WTC11 (cell line): ENCODE measurements around the gene TNPO1. TPM values are rescaled to one million over a fixed set of nuclear protein-coding genes. Genes with fewer than 3 reads are reported as not detected.
"Not testable (repeated sequence)": the region's sequence is repeated elsewhere in the genome, so short reads cannot be mapped to it uniquely, and the experiment has no call there.

ENCODE experiments used
- ATAC-seq: fragments of 200-7000 bp; cut with Tn5 transposase; 2 replicates; pipeline ENCODE4 v1.10.0; 2021; ENCODE audit warnings: mild to moderate bottlenecking, moderate library complexity
- CTCF ChIA-PET: fragments of 300-600 bp; sonication (Branson Sonifier 250); formaldehyde crosslinking; loops from one replicate; lab custom pipeline; 2021; ENCODE audit warnings: antibody characterized with exemption; lab: Charles Lee
- POLR2A ChIA-PET: fragments of 350-600 bp; sonication (Branson Sonifier 250); formaldehyde crosslinking; loops from one replicate; lab custom pipeline; 2021; ENCODE audit warnings: antibody characterized with exemption; lab: Charles Lee
- DNase-seq: peaks from one replicate; pipeline ENCODE4 v3.0.0; 2021; ENCODE audit warnings: low spot score
- H3K27ac Mint-ChIP-seq: 2 replicates; pipeline ENCODE4 v1.8.0; 2021; ENCODE audit warnings: mixed read lengths
- H3K27me3 Mint-ChIP-seq: 2 replicates; pipeline ENCODE4 v1.8.0; 2021; ENCODE audit warnings: low read depth, mild to moderate bottlenecking, moderate library complexity, mixed read lengths
- H3K36me3 Mint-ChIP-seq: 2 replicates; pipeline ENCODE4 v1.8.0; 2021; ENCODE audit warnings: mixed read lengths
- H3K4me1 Mint-ChIP-seq: 2 replicates; pipeline ENCODE4 v1.8.0; 2022; ENCODE audit warnings: mixed read lengths
- H3K4me3 Mint-ChIP-seq: 2 replicates; pipeline ENCODE4 v1.8.0; 2021; ENCODE audit warnings: mild to moderate bottlenecking, moderate library complexity, mixed read lengths
- H3K9me3 Mint-ChIP-seq: 2 replicates; pipeline ENCODE4 v1.8.0; 2021; ENCODE audit warnings: mixed read lengths
- AR ChIP-seq: fragments of 250-450 bp; sonication (Bioruptor Pico); IDR thresholded peaks from 2 replicates; pipeline ENCODE4 v1.9.0; 2021; ENCODE audit warnings: mild to moderate bottlenecking
- ATF1 ChIP-seq: sonication (generic); formaldehyde crosslinking; IDR thresholded peaks from 2 replicates; pipeline ENCODE4 v1.8.1; 2023; ENCODE audit warnings: mild to moderate bottlenecking, moderate library complexity, missing genetic modification reagents
- ATF6 ChIP-seq: sonication (generic); formaldehyde crosslinking; IDR thresholded peaks from 2 replicates; pipeline ENCODE4 v1.8.1; 2023; ENCODE audit warnings: mild to moderate bottlenecking, missing genetic modification reagents
- CBFB ChIP-seq: sonication (generic); formaldehyde crosslinking; IDR thresholded peaks from 2 replicates; pipeline ENCODE4 v1.8.1; 2022; ENCODE audit warnings: mild to moderate bottlenecking, low read depth, missing genetic modification reagents
- CREB1 ChIP-seq: sonication (generic); formaldehyde crosslinking; IDR thresholded peaks from 2 replicates; pipeline ENCODE4 v1.8.0; 2023; ENCODE audit warnings: mild to moderate bottlenecking, missing genetic modification reagents
- ELF4 ChIP-seq: sonication (generic); formaldehyde crosslinking; IDR thresholded peaks from 2 replicates; pipeline ENCODE4 v1.8.1; 2022; ENCODE audit warnings: low read depth, mild to moderate bottlenecking, moderate library complexity, missing genetic modification reagents
- ESRRA ChIP-seq: sonication (generic); formaldehyde crosslinking; IDR thresholded peaks from 2 replicates; pipeline ENCODE4 v1.8.1; 2022; ENCODE audit warnings: mild to moderate bottlenecking, missing genetic modification reagents, borderline replicate concordance
- FOXK1 ChIP-seq: sonication (generic); formaldehyde crosslinking; IDR thresholded peaks from 2 replicates; pipeline ENCODE4 v1.8.0; 2022; ENCODE audit warnings: mild to moderate bottlenecking, moderate library complexity, missing genetic modification reagents
- IRF1 ChIP-seq: sonication (generic); formaldehyde crosslinking; IDR thresholded peaks from 2 replicates; pipeline ENCODE4 v1.8.0; 2023; ENCODE audit warnings: missing genetic modification reagents
- JUN ChIP-seq: sonication (generic); formaldehyde crosslinking; IDR thresholded peaks from 2 replicates; pipeline ENCODE4 v1.8.0; 2023; ENCODE audit warnings: mild to moderate bottlenecking, missing genetic modification reagents
- NR1H2 ChIP-seq: sonication (generic); formaldehyde crosslinking; IDR thresholded peaks from 2 replicates; pipeline ENCODE4 v1.9.0; 2021; ENCODE audit warnings: mild to moderate bottlenecking, moderate library complexity, missing genetic modification reagents
- NR2C2 ChIP-seq: sonication (generic); formaldehyde crosslinking; IDR thresholded peaks from 2 replicates; pipeline ENCODE4 v1.8.0; 2022; ENCODE audit warnings: mild to moderate bottlenecking, missing genetic modification reagents
- PRRX2 ChIP-seq: fragments of 250-450 bp; sonication (Bioruptor Pico); IDR thresholded peaks from 2 replicates; pipeline ENCODE4 v1.8.0; 2021; ENCODE audit warnings: mild to moderate bottlenecking
- SOX15 ChIP-seq: fragments of 250-450 bp; sonication (Bioruptor Pico); IDR thresholded peaks from 2 replicates; pipeline ENCODE4 v1.9.0; 2021; ENCODE audit warnings: mild to moderate bottlenecking
- STAT6 ChIP-seq: sonication (generic); formaldehyde crosslinking; conservative IDR thresholded peaks from 2 replicates; pipeline ENCODE4 v1.8.1; 2023; ENCODE audit warnings: mild to moderate bottlenecking, low read depth, missing genetic modification reagents, moderate library complexity
- ZMAT4 ChIP-seq: fragments of 250-450 bp; sonication (Bioruptor Pico); IDR thresholded peaks from 2 replicates; pipeline ENCODE4 v1.9.0; 2021; ENCODE audit warnings: mild to moderate bottlenecking
- ZNF121 ChIP-seq: sonication (generic); formaldehyde crosslinking; IDR thresholded peaks from 2 replicates; pipeline ENCODE4 v1.8.0; 2023; ENCODE audit warnings: missing genetic modification reagents
- ZNF317 ChIP-seq: sonication (generic); formaldehyde crosslinking; IDR thresholded peaks from 2 replicates; pipeline ENCODE4 v1.8.1; 2023; ENCODE audit warnings: low read depth, mild to moderate bottlenecking, moderate library complexity, missing genetic modification reagents, borderline replicate concordance
- ZNF425 ChIP-seq: fragments of 250-450 bp; sonication (Bioruptor Pico); conservative IDR thresholded peaks from 2 replicates; pipeline ENCODE4 v1.9.0; 2021; ENCODE audit warnings: mild to moderate bottlenecking
- total RNA-seq: library from RNA; stranded (reverse); gene quantifications from 3 replicates; pipeline ENCODE4 v1.2.3, GENCODE V29; 2021

Gene TNPO1
- total RNA-seq, 1 experiment from 2014 or later: 150 TPM

- POLR2A ChIA-PET: no interaction called here
- H3K4me3 Mint-ChIP-seq: no peak overlapping the region
- ATAC-seq (no peak), DNase-seq (no peak)
- CTCF ChIA-PET: no interaction called here
- H3K27me3 Mint-ChIP-seq: no peaks in the 10 kb centered on the region
- H3K4me1 Mint-ChIP-seq: peaks cover 18% of the 10 kb centered on the region
- H3K36me3 Mint-ChIP-seq: no peaks in the 10 kb centered on the region
- no peaks in the 10 kb centered on the region for H3K9me3 Mint-ChIP-seq
- no peak for TF ChIP-seq ZNF425 (CRISPR knock-in tag)
- no peak for TF ChIP-seq CREB1
- TF ChIP-seq FOXK1 (CRISPR knock-in tag): no peak
- TF ChIP-seq STAT6 (CRISPR knock-in tag): no peak
- TF ChIP-seq ZNF317 (CRISPR knock-in tag): no peak
- TF ChIP-seq CBFB (CRISPR knock-in tag): no peak
- no peak for TF ChIP-seq SOX15 (CRISPR knock-in tag)
- no peak for TF ChIP-seq NR1H2 (CRISPR knock-in tag)
- no peak for TF ChIP-seq ELF4
- TF ChIP-seq AR (CRISPR knock-in tag): no peak
- no peak for TF ChIP-seq JUN (CRISPR knock-in tag)
- no peak for TF ChIP-seq NR2C2 (CRISPR knock-in tag)
- no peak for TF ChIP-seq PRRX2 (CRISPR knock-in tag)
- no peak for TF ChIP-seq ATF1 (CRISPR knock-in tag)
- H3K27ac Mint-ChIP-seq: peak overlapping the region; percentile 6; the same call in 1 of the 2 replicates
Observed at GRCh38 chr5:72790186-72790585, 26.3 kb upstream of the TNPO1 start.

- CTCF ChIA-PET, DNase-seq, H3K27ac Mint-ChIP-seq, H3K9me3 Mint-ChIP-seq, ATAC-seq, H3K4me3 Mint-ChIP-seq, H3K27me3 Mint-ChIP-seq, H3K36me3 Mint-ChIP-seq, POLR2A ChIA-PET: not testable (repeated sequence)
- H3K4me1 Mint-ChIP-seq: peaks cover 18% of the 10 kb centered on the region
- TF ChIP-seq ZNF121 (CRISPR knock-in tag): peak; percentile 97
Observed at GRCh38 chr5:72792662-72793061, 23.8 kb upstream of the TNPO1 start.

GRCh38 chr5:72796001-72796400 lies 20.5 kb upstream of the TNPO1 start:
- Mint-ChIP-seq H3K27me3 (no peaks in the 10 kb centered on the region), H3K4me3 (no peak overlapping the region), H3K27ac (no peak overlapping the region), H3K4me1 (peaks cover 15% of the 10 kb centered on the region), H3K9me3 (no peaks in the 10 kb centered on the region), H3K36me3 (no peaks in the 10 kb centered on the region)
- DNase-seq: no peak
- ChIA-PET POLR2A (interaction anchor here (0.5 kb wide), 1 partner anchor 311 kb away, joined by 5 read pairs; no protein-coding TSS in a partner anchor), CTCF (no interaction called here)
- no peak for ATAC-seq
- TF ChIP-seq ZMAT4 (CRISPR knock-in tag) (no peak), CREB1 (no peak), ATF6 (CRISPR knock-in tag) (no peak), NR2C2 (CRISPR knock-in tag) (no peak), STAT6 (CRISPR knock-in tag) (no peak), ESRRA (CRISPR knock-in tag) (no peak), IRF1 (CRISPR knock-in tag) (no peak)
